WERI-Rb-1 (cell line): ENCODE measurements around the gene RNF166.

Source experiments
- DNase-seq: peaks from one replicate; pipeline ENCODE4 v3.0.0-alpha.2; 2020
- H3K27ac ChIP-seq: fragments of 250-450 bp; sonication (Bioruptor Pico); 2 replicates; pipeline ENCODE4 v1.5.1; 2020; ENCODE audit warnings: mild to moderate bottlenecking, moderate library complexity
- H3K27me3 ChIP-seq: fragments of 250-450 bp; sonication (Bioruptor Pico); 2 replicates; pipeline ENCODE4 v1.5.1; 2021; ENCODE audit warnings: mild to moderate bottlenecking, low read depth, moderate library complexity; ENCODE audit not compliant: insufficient read depth, severe bottlenecking
- H3K36me3 ChIP-seq: fragments of 250-450 bp; sonication (Bioruptor Pico); 2 replicates; pipeline ENCODE4 v1.5.1; 2020; ENCODE audit warnings: mild to moderate bottlenecking, moderate library complexity
- H3K4me3 ChIP-seq: 2 replicates; pipeline ENCODE4 v1.5.1; 2011; ENCODE audit warnings: low read depth, mild to moderate bottlenecking, control low read depth, low read length
- H3K9me3 ChIP-seq: fragments of 250-450 bp; sonication (Bioruptor Pico); 2 replicates; pipeline ENCODE4 v1.5.1; 2021; ENCODE audit warnings: mild to moderate bottlenecking, moderate library complexity; ENCODE audit not compliant: severe bottlenecking
- TF ChIP-seq, protein P1 (sequence below): IDR thresholded peaks from 2 replicates; pipeline ENCODE4 v1.5.1; 2011; ENCODE audit warnings: low read depth, mild to moderate bottlenecking, control low read depth, inconsistent platforms, low read length

Gene RNF166

DNA sequence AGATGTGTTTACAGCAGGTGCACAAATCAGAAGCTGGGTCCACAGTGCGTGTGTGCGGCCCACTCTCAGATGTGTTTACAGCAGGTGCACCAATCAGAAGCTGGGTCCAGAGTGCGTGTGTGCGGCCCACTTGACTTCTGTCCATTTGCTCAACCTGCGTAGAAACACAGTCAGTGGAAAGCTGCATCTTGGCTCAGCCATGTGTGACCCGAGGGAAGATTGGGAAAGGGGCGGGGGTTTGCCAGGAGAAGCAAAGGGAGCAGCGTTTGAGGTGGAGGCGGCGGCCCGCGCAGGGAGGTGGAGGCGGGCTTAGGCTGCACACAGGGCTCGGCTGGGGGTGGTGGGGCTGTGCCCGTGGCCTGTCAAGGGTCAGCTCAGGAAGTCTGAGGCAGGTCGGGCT lies 4.3 kb upstream of the RNF166 start:
- Histone ChIP-seq H3K9me3 (no peaks in the 10 kb centered on the region), H3K27me3 (no peaks in the 10 kb centered on the region), H3K4me3 (no peak overlapping the region), H3K27ac (no peak overlapping the region), H3K36me3 (no peaks in the 10 kb centered on the region)
- TF ChIP-seq, protein P1, sequence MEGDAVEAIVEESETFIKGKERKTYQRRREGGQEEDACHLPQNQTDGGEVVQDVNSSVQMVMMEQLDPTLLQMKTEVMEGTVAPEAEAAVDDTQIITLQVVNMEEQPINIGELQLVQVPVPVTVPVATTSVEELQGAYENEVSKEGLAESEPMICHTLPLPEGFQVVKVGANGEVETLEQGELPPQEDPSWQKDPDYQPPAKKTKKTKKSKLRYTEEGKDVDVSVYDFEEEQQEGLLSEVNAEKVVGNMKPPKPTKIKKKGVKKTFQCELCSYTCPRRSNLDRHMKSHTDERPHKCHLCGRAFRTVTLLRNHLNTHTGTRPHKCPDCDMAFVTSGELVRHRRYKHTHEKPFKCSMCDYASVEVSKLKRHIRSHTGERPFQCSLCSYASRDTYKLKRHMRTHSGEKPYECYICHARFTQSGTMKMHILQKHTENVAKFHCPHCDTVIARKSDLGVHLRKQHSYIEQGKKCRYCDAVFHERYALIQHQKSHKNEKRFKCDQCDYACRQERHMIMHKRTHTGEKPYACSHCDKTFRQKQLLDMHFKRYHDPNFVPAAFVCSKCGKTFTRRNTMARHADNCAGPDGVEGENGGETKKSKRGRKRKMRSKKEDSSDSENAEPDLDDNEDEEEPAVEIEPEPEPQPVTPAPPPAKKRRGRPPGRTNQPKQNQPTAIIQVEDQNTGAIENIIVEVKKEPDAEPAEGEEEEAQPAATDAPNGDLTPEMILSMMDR: no peak
- no peak for DNase-seq

DNA sequence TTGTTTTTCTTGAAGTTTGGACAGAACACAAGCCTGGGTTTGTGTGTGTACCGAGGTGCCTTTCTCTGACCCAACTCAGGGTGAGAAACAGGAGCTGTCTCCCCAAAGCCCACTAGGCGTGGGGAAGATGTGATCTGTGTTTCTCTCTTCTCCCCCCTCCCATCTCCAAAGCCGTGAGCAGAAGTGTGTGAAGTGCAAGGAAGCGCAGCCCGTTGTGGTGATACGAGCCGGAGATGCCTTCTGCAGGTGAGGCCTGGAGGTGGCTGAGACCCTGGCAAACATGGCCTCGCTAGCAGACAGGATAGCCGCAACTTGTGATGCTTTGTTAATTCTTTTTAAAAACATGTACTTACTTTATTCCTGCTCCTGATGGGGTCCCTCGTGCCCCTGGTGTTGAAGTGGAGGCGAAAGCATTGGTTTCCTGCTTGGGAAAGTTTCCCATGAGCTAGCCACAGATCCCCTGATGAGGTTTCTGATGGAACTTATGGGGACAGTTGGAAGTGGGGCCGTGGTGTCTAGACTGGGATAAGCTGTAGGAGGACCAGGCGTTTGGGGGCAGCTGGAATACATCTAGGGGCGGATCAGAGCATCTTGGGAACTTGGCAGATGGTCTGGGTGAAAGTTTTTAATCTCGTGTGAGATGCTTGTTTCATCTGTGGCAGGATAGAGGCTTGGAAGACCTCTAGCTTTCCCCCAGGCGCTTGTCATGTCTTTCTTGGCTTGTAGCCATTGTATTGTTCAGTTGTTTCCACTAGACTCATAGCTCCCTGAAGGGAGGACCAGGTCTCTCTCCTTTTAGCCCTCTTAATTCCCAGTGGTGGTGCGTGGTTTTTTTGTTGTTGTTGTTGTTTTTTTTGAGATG lies 988 bp upstream of the RNF166 start:
- peak; percentile 24 for DNase-seq
- Histone ChIP-seq H3K9me3 (no peaks in the 10 kb centered on the region), H3K4me3 (peak overlapping the region; percentile 62), H3K36me3 (no peaks in the 10 kb centered on the region), H3K27me3 (no peaks in the 10 kb centered on the region), H3K27ac (no peak overlapping the region)
- TF ChIP-seq, protein P1: no peak

GRCh38 chr16:88705801-88706228 lies 393 bp downstream of the RNF166 start:
- no peaks in the 10 kb centered on the region for H3K9me3 ChIP-seq
- no peaks in the 10 kb centered on the region for H3K36me3 ChIP-seq
- TF ChIP-seq, protein P1: no peak
- 0 out of 2 replicates have a peak overlapping the region, but pooled peaks have one; percentile 52 for H3K27ac ChIP-seq
- H3K27me3 ChIP-seq: no peaks in the 10 kb centered on the region
- peak overlapping the region; percentile 48 for H3K4me3 ChIP-seq
- DNase-seq: no peak

GRCh38 chr16:88705076-88705684 lies 1.0 kb downstream of the RNF166 start:
- no peaks in the 10 kb centered on the region for H3K9me3 ChIP-seq
- H3K27ac ChIP-seq: no peak overlapping the region
- TF ChIP-seq, protein P1: no peak
- peak overlapping the region; percentile 48 for H3K4me3 ChIP-seq
- no peaks in the 10 kb centered on the region for H3K27me3 ChIP-seq
- DNase-seq: no peak
- no peaks in the 10 kb centered on the region for H3K36me3 ChIP-seq

- no peak for DNase-seq
- TF ChIP-seq, protein P1: no peak
- Histone ChIP-seq H3K27me3 (no peaks in the 10 kb centered on the region), H3K9me3 (no peaks in the 10 kb centered on the region), H3K36me3 (no peaks in the 10 kb centered on the region), H3K4me3 (no peak overlapping the region), H3K27ac (no peak overlapping the region)
Observed at GRCh38 chr16:88703486-88704309, 2.5 kb downstream of the RNF166 start.
